WI38 (cell line): ENCODE results near the gene HTN3.
"Not testable (repeated sequence)": the region's sequence is repeated elsewhere in the genome, so short reads cannot be mapped to it uniquely, and the experiment has no call there.

Experiments
- H3K4me3 ChIP-seq: 2 replicates; pipeline ENCODE4 v1.5.1; 2011; ENCODE audit warnings: low read depth, mild to moderate bottlenecking, control low read depth, low read length
- TF ChIP-seq, protein P1 (sequence below): IDR thresholded peaks from 2 replicates; pipeline ENCODE4 v1.5.1; 2012; ENCODE audit warnings: low read depth, mild to moderate bottlenecking, control low read depth, low read length

Gene HTN3

DNA sequence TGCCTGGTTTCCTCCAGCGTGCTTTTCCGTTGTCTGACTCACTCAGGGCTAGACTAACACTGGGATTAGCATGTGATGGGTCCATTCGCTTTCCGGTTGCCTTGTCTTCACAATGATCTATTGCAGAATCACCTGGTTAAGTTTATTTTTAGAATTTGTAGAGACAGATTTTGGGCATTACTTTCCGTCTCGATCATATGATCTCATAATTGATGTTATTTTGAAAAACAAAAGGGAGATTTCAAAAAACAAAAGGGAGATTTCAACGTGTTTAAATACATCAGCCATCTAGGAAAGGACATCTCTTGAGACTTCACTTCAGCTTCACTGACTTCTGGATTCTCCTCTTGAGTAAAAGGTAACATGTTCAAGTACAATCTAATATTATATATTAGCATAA lies at the start of gene HTN3:
Gene HTN3 (plus strand): TSS at position 301 of the 400 bp plus-strand sequence. CDS start 2,282 bp downstream, outside the sequence.
- H3K4me3 ChIP-seq, result not testable (repeated sequence)

DNA sequence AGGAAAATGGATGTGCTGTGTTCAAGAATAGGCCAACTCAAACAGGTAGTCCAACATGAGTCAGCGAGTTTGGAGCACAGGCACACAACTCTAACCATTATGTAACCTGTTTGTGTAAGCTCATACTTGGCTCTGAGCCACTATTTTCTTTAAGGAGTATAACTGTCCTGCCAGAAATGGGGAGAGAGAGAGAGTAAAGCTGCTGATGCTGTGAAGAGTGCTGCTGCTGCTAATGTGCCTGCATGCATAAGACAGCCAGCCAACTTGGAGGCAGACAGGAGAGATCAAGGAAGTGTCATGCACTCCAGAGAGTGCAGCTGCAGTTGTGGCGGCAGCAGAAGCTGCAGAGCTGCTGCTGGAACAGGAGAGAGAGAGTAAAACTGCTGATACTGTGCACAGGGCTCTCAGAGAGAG lies 44.2 kb upstream of the HTN3 start:
- TF ChIP-seq, protein P1, sequence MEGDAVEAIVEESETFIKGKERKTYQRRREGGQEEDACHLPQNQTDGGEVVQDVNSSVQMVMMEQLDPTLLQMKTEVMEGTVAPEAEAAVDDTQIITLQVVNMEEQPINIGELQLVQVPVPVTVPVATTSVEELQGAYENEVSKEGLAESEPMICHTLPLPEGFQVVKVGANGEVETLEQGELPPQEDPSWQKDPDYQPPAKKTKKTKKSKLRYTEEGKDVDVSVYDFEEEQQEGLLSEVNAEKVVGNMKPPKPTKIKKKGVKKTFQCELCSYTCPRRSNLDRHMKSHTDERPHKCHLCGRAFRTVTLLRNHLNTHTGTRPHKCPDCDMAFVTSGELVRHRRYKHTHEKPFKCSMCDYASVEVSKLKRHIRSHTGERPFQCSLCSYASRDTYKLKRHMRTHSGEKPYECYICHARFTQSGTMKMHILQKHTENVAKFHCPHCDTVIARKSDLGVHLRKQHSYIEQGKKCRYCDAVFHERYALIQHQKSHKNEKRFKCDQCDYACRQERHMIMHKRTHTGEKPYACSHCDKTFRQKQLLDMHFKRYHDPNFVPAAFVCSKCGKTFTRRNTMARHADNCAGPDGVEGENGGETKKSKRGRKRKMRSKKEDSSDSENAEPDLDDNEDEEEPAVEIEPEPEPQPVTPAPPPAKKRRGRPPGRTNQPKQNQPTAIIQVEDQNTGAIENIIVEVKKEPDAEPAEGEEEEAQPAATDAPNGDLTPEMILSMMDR, result no peak
- no peak overlapping the region for H3K4me3 ChIP-seq

DNA sequence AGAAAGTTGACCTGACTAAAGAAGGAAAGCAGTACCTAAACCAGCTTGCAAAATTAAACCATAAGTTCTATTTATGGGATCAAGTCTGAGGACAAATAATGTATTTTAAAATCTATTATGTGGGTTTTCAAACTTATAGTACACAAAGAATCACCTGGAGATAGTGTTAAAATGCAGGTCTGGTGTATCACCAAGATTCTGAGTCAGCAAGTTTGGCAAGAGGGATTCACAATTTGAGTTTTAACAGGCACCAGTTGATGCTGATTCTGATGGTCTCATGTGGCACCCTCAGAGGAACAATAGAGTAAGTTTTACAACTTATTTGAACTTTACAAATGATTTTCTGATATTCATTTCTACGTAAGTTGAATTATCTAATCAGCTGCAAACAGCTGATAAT lies 41.6 kb upstream of the HTN3 start:
- no peak overlapping the region for H3K4me3 ChIP-seq
- TF ChIP-seq, protein P1, result no peak

DNA sequence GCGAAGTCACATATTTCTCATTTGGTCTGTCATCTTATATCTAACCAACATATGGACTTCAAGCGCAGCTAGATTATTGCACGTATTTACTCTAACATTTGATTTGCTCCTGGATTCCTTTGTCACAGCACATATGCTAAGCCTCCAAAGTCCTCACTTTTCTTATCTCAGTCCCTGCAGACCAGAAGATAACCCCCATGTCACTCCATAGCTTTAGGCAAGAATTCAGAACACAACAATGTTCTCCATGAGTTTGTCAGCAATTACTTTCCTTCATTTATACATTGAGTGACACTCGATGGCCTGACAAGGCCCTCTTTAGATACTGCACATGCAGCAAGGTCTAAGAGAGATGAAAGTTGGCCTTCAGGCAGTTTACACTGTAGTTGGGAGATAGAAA lies 37.2 kb upstream of the HTN3 start:
- no peak overlapping the region for H3K4me3 ChIP-seq
- TF ChIP-seq, protein P1, result no peak

DNA sequence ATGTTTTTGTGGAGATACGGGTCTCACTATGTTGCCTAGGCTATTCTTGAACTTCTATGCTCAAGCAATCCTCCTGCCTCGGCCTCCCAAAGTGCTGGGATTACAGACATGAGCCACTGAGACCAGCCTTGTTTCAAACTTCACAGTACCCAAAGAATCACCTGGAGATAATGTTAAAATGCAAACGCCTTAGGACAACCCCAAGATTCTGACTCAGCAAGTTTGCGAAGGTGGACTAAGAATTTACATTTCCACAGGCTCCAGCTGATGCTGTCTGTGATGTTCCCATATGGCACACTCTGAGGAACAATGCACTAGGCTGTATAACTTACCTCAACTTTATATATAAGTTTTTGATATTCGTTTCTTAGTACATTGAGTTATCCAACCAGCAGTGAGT lies 33.5 kb upstream of the HTN3 start:
- H3K4me3 ChIP-seq, result no peak overlapping the region
- TF ChIP-seq, protein P1, result no peak

DNA sequence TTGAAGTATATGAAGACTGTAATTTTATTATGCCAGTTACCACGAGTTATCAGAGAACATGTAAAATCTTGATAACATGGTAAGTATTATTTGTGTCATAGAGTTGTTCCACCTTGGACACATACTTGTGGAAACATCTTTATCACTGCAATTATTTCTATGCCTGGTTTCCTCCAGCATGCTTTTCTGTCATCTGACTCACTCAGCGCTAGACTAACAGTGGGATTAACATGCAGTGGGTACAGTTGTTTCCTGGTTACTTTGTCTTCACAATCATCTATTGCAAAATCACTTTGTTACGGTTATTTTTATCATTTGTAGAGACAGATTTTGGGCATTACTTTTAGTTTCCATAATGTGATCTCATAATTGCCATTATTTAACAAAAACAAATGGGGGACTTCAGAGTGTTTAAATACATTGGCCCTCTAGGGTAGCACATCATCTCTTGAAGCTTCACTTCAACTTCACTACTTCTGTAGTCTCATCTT lies 32.7 kb upstream of the HTN3 start, which contains the start of gene STATH:
Gene STATH (plus strand): TSS at position 441 of the 491 bp plus-strand sequence. CDS start 2,472 bp downstream, outside the sequence.
- no peak within 1 kb of the TSS for H3K4me3 ChIP-seq
- TF ChIP-seq, protein P1, result no peak

DNA sequence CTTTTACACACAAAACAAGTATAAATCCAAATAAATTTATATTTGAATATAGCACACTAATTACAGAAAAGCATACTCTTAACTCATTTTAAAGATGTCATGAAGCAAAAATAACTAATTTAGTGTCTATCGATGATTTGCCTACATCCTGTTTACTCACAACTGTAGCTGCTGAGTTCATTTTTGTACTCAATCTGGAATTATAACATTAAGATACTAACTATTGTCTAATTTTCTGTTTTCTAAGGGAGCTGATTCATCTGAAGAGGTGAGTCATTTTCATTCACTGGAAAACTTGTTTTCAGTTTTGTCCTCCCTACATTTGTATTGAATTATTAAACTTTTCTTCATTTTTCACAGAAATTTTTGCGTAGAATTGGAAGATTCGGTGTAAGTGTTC lies 28.8 kb upstream of the HTN3 start:
- no peak overlapping the region for H3K4me3 ChIP-seq
- TF ChIP-seq, protein P1, result no peak

DNA sequence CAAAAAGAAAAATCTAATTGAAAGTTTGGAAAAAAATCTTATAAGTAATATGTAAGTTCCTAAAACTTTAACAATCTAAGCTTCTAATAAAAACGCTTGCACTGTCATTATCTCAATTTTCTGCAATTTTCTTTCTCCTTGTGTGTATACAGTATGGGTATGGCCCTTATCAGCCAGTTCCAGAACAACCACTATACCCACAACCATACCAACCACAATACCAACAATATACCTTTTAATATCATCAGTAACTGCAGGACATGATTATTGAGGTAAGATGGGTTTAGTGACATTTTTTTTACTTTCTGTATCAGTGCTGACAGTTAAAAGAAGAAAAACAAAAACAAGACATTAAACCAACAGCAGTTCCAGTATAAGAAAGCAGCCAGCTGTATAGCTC lies 27.5 kb upstream of the HTN3 start:
- no peak overlapping the region for H3K4me3 ChIP-seq
- TF ChIP-seq, protein P1, result no peak
